Measurements from ENCODE around the gene SORBS1.

The SORBS1 gene

GRCh38 chr10:95518455-95519452 lies 42.4 kb downstream of the SORBS1 start:
- no peak for TF ChIP-seq NFIC (IDR thresholded peaks at IDR 0.05)
- no peak for TF ChIP-seq TCF12 (IDR thresholded peaks at IDR 0.05; ENCODE audit: low read depth)
- TF ChIP-seq ZBTB7A (IDR thresholded peaks at IDR 0.05; ENCODE audit: low read depth): no peak
- no peak for TF ChIP-seq CREB1 (IDR thresholded peaks at IDR 0.05; ENCODE audit: low read depth)
- TF ChIP-seq EGR1 (IDR thresholded peaks at IDR 0.05): no peak
- TF ChIP-seq RAD21 (IDR thresholded peaks at IDR 0.05; ENCODE audit: low read depth): no peak
- TF ChIP-seq TEAD4 (IDR thresholded peaks at IDR 0.05): no peak
- no peak for TF ChIP-seq USF1 (IDR thresholded peaks at IDR 0.05)
- TF ChIP-seq TAF1 (IDR thresholded peaks at IDR 0.05; ENCODE audit: low read depth): no peak
- TF ChIP-seq EP300 (IDR thresholded peaks at IDR 0.05; ENCODE audit: borderline replicate concordance): no peak
- no peak for TF ChIP-seq CEBPB (IDR thresholded peaks at IDR 0.05)
- no peak for TF ChIP-seq MAX (IDR thresholded peaks at IDR 0.05)

- TF ChIP-seq EP300 (IDR thresholded peaks at IDR 0.05; ENCODE audit: borderline replicate concordance): no peak
- TF ChIP-seq TEAD4 (IDR thresholded peaks at IDR 0.05): peak; percentile 70
- no peak for TF ChIP-seq ZBTB7A (IDR thresholded peaks at IDR 0.05; ENCODE audit: low read depth)
- no peak for TF ChIP-seq REST (IDR thresholded peaks at IDR 0.05; ENCODE audit: low read depth)
- TF ChIP-seq CREB1 (IDR thresholded peaks at IDR 0.05; ENCODE audit: low read depth): no peak
- TF ChIP-seq FOXM1 (IDR thresholded peaks at IDR 0.05; ENCODE audit: borderline replicate concordance, low read depth): no peak
- no peak for TF ChIP-seq NFIC (IDR thresholded peaks at IDR 0.05)
- TF ChIP-seq TCF12 (IDR thresholded peaks at IDR 0.05; ENCODE audit: low read depth): 0 out of 2 replicates have a peak, but pooled peaks have one; percentile 52
Measured at GRCh38 chr10:95517536-95518454, 43.4 kb downstream of the SORBS1 start.

GRCh38 chr10:95516774-95517373 lies 44.3 kb downstream of the SORBS1 start:
- TF ChIP-seq YY1 (IDR thresholded peaks at IDR 0.05; ENCODE audit: low read depth) (no peak), TEAD4 (IDR thresholded peaks at IDR 0.05) (no peak), MAX (IDR thresholded peaks at IDR 0.05) (no peak), RAD21 (IDR thresholded peaks at IDR 0.05; ENCODE audit: low read depth) (no peak), FOXM1 (IDR thresholded peaks at IDR 0.05; ENCODE audit: borderline replicate concordance, low read depth) (no peak), EGR1 (IDR thresholded peaks at IDR 0.05) (no peak), TAF1 (IDR thresholded peaks at IDR 0.05; ENCODE audit: low read depth) (no peak), TCF12 (IDR thresholded peaks at IDR 0.05; ENCODE audit: low read depth) (no peak), USF1 (IDR thresholded peaks at IDR 0.05) (no peak), EP300 (IDR thresholded peaks at IDR 0.05; ENCODE audit: borderline replicate concordance) (no peak), CEBPB (IDR thresholded peaks at IDR 0.05) (no peak), CREB1 (IDR thresholded peaks at IDR 0.05; ENCODE audit: low read depth) (no peak), REST (IDR thresholded peaks at IDR 0.05; ENCODE audit: low read depth) (no peak), NFIC (IDR thresholded peaks at IDR 0.05) (no peak), ZBTB7A (IDR thresholded peaks at IDR 0.05; ENCODE audit: low read depth) (no peak)

- no peak for TF ChIP-seq NFIC (IDR thresholded peaks at IDR 0.05)
- no peak for TF ChIP-seq REST (IDR thresholded peaks at IDR 0.05; ENCODE audit: low read depth)
- TF ChIP-seq MAX (IDR thresholded peaks at IDR 0.05): no peak
- TF ChIP-seq TAF1 (IDR thresholded peaks at IDR 0.05; ENCODE audit: low read depth): no peak
- no peak for TF ChIP-seq RAD21 (IDR thresholded peaks at IDR 0.05; ENCODE audit: low read depth)
- no peak for TF ChIP-seq USF1 (IDR thresholded peaks at IDR 0.05)
Measured at GRCh38 chr10:95513941-95514392, 47.2 kb downstream of the SORBS1 start.

Data from Ishikawa (cell line).